Chondrocyte (in vitro differentiated cells): Measurements from ENCODE around the gene C11orf86. TPM values are rescaled to one million over a fixed set of nuclear protein-coding genes. Genes with fewer than 3 reads are reported as not detected.

Source experiments
- DNase-seq: peaks from one replicate; pipeline ENCODE4 v3.0.0; 2021; ENCODE audit warnings: mixed read lengths, low spot score
- H3K27ac Mint-ChIP-seq: one replicate; pipeline ENCODE4 v1.8.0; 2021; ENCODE audit warnings: mild to moderate bottlenecking, moderate library complexity, mixed read lengths; ENCODE audit not compliant: unreplicated experiment
- H3K27me3 Mint-ChIP-seq: 2 replicates; pipeline ENCODE4 v1.8.0; 2021; ENCODE audit warnings: low read depth, mixed read lengths
- H3K36me3 Mint-ChIP-seq: 2 replicates; pipeline ENCODE4 v1.8.0; 2021; ENCODE audit warnings: low read depth, mixed read lengths
- H3K4me1 Mint-ChIP-seq: 2 replicates; pipeline ENCODE4 v1.8.0; 2021; ENCODE audit warnings: low read depth, mild to moderate bottlenecking, mixed read lengths
- H3K4me3 Mint-ChIP-seq: one replicate; pipeline ENCODE4 v1.8.0; 2021; ENCODE audit warnings: mild to moderate bottlenecking, moderate library complexity, mixed read lengths; ENCODE audit not compliant: unreplicated experiment
- H3K9me3 Mint-ChIP-seq: 2 replicates; pipeline ENCODE4 v1.8.0; 2021; ENCODE audit warnings: low read depth, mixed read lengths
- CTCF ChIP-seq: fragments of 200-600 bp; sonication (generic); IDR thresholded peaks from 2 replicates; pipeline ENCODE4 v1.5.0; 2021; ENCODE audit warnings: antibody characterized with exemption, mild to moderate bottlenecking, moderate library complexity
- long read RNA-seq: library from polyadenylated mRNA; stranded (forward); transcript quantifications from one replicate; pipeline ENCODE4 v2.0.0, GENCODE V29; 2021
- total RNA-seq: library from RNA; stranded (reverse); gene quantifications from 3 replicates; pipeline ENCODE4 v1.2.1, GENCODE V29; 2021

The C11orf86 gene
- total RNA-seq = not detected in 3 replicates
- long read RNA-seq = 0 reads

DNA sequence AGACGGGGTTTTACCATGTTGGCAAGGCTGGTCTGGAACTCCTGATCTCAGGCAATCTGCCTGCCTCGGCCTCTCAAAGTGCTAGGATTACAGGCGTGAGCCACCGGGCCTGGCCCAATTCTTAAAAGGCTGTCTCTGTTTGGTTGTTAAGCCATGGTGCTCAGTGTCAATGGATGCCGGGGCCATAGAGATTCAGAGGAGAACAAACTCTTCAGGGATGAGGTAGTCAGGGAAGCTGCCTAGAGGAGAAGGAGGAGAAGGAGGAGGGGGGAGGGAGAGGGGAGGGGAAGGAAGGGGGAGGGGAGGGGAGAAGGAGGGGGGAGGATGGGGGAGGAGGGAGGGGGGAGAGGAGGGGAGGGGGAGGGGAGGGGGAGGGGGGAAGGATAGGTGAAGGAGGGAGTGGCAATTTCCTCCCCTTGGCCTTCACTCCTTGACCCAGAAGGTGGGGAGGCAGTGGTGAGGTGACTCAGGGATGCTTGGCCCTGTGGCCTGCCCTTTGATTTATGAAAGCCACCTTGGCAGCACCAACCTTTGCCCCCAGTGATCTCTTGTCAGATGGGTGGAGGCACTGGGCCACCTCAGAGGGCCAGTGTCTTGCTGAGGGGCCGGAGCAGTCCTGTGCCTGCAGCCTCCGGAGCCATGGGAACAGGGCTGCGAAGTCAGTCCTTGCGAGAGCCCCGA lies at the start of gene C11orf86:
Gene C11orf86, plus strand, starts transcription at position 581 of the 681 bp plus-strand sequence. Its CDS starts 59 bp downstream, at position 640.
- no peak within 1 kb of the TSS for H3K4me3 Mint-ChIP-seq
- peaks cover 31% of the 10 kb centered on the region for H3K4me1 Mint-ChIP-seq
- no peak for TF ChIP-seq CTCF
- peaks cover 2% of the 10 kb centered on the region for H3K9me3 Mint-ChIP-seq
- peaks cover 2% of the 10 kb centered on the region for H3K36me3 Mint-ChIP-seq
- no peak for DNase-seq
- no peak within 1 kb of the TSS for H3K27ac Mint-ChIP-seq
- H3K27me3 Mint-ChIP-seq = no peaks in the 10 kb centered on the region

GRCh38 chr11:66929753-66930152 lies 45.4 kb upstream of the C11orf86 start:
- DNase-seq = no peak
- no peak for TF ChIP-seq CTCF
- H3K27me3 Mint-ChIP-seq = no peaks in the 10 kb centered on the region
- H3K27ac Mint-ChIP-seq = no peak overlapping the region
- no peak overlapping the region for H3K4me3 Mint-ChIP-seq
- peaks cover under 1% of the 10 kb centered on the region for H3K36me3 Mint-ChIP-seq
- peaks cover 19% of the 10 kb centered on the region for H3K4me1 Mint-ChIP-seq
- no peaks in the 10 kb centered on the region for H3K9me3 Mint-ChIP-seq

- H3K27ac Mint-ChIP-seq = no peak overlapping the region
- H3K9me3 Mint-ChIP-seq = peaks cover 4% of the 10 kb centered on the region
- H3K36me3 Mint-ChIP-seq = no peaks in the 10 kb centered on the region
- no peak for DNase-seq
- H3K27me3 Mint-ChIP-seq = no peaks in the 10 kb centered on the region
- H3K4me3 Mint-ChIP-seq = no peak overlapping the region
- TF ChIP-seq CTCF = no peak
- H3K4me1 Mint-ChIP-seq = peaks cover 35% of the 10 kb centered on the region
Measured at GRCh38 chr11:66932543-66932942, 42.6 kb upstream of the C11orf86 start.

DNA sequence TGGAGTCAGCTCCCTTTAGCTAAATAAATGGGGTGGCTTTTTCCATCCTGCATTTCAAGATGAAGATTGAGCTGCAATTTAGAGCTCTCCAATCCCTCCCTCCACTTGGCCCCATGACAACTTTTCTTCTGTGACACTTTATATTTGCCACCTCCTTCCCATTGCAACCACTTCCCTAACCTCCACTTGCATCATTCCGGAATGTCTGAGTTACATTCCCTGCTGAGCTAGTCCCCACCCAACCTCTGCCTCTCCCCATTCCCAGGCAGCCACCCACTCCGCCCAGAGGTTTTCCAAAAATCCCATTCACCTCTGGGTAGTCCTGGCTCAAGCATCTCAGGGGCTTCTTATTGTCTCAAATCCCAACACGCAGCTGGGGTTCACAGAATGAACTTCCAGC lies 41.6 kb upstream of the C11orf86 start:
- Mint-ChIP-seq H3K27ac (peak overlapping the region; percentile 57), H3K4me1 (peaks cover 35% of the 10 kb centered on the region), H3K36me3 (no peaks in the 10 kb centered on the region), H3K9me3 (peaks cover 4% of the 10 kb centered on the region), H3K27me3 (no peaks in the 10 kb centered on the region), H3K4me3 (no peak overlapping the region)
- DNase-seq = no peak
- TF ChIP-seq CTCF = no peak

DNA sequence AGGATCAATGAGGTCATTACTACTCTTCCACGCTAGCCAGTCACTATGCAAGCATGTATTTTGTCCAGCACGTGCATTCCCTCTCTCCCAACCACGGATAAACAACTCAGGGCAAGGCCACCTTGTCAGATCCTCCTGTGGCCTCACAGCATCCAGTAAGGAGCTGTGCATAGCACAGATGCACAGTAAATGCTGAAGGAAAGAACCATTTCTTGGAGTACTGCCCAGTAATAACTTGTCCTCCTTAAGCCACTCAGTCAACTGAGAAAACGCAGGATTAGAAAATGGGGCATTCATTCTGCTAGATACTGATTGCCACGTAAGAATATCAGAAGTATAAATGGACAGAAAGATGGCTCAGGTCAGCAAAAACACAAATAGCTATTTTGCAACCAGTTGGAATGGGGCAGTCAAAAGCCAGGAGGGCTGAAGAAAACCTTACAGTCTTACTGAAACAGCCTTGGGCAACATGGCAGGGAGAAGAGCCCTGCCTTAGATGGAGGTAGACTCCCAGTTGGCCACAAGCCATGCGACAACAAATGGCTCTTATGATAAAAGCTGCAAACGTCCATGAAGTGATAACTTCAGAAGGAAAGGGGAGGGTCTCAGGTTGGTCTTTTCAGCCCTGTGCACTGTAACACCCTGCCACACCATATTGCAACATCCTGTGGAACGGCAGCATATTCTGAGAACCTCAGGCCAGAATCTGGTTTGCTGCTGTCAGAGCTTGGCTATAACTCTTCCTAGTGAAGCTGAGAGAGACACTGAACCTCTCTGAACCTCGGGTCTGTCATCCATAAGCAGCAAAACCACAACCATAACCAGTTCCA lies 39.9 kb upstream of the C11orf86 start:
- Mint-ChIP-seq H3K36me3 (no peaks in the 10 kb centered on the region), H3K4me3 (no peak overlapping the region), H3K27me3 (no peaks in the 10 kb centered on the region), H3K9me3 (peaks cover 4% of the 10 kb centered on the region), H3K4me1 (peaks cover 35% of the 10 kb centered on the region), H3K27ac (no peak overlapping the region)
- no peak for TF ChIP-seq CTCF
- no peak for DNase-seq
